Nephron progenitor cell (in vitro differentiated cells): ENCODE data around the gene ATP6V0A1.
A peak's percentile ranks its signal among the peaks of the same experiment; 100 is the strongest.
"Not testable (repeated sequence)": the region's sequence is repeated elsewhere in the genome, so short reads cannot be mapped to it uniquely, and the experiment has no call there.

Source experiments
- DNase-seq: peaks from one replicate; pipeline ENCODE4 v3.0.0; 2021
- H3K27ac Mint-ChIP-seq: 2 replicates; pipeline ENCODE4 v1.8.0; 2021; ENCODE audit warnings: mild to moderate bottlenecking, moderate library complexity, mixed read lengths
- H3K27me3 Mint-ChIP-seq: 2 replicates; pipeline ENCODE4 v1.8.0; 2021; ENCODE audit warnings: mild to moderate bottlenecking, low read depth, mixed read lengths; ENCODE audit not compliant: poor library complexity
- H3K36me3 Mint-ChIP-seq: 2 replicates; pipeline ENCODE4 v1.8.0; 2021; ENCODE audit warnings: low read depth, mixed read lengths
- H3K4me1 Mint-ChIP-seq: 2 replicates; pipeline ENCODE4 v1.8.0; 2021; ENCODE audit warnings: mixed read lengths
- H3K4me3 Mint-ChIP-seq: 2 replicates; pipeline ENCODE4 v1.8.0; 2021; ENCODE audit warnings: mild to moderate bottlenecking, moderate library complexity, mixed read lengths
- H3K9me3 Mint-ChIP-seq: 2 replicates; pipeline ENCODE4 v1.8.0; 2021; ENCODE audit warnings: mild to moderate bottlenecking, moderate library complexity, mixed read lengths
- CTCF ChIP-seq: fragments of 200-600 bp; sonication (generic); IDR thresholded peaks from 2 replicates; pipeline ENCODE4 v1.5.0; 2021; ENCODE audit warnings: antibody characterized with exemption

Gene ATP6V0A1

GRCh38 chr17:42543190-42544079, 84.8 kb downstream of the ATP6V0A1 start:
- Mint-ChIP-seq H3K27me3 (peaks cover 3% of the 10 kb centered on the region), H3K9me3 (no peaks in the 10 kb centered on the region), H3K36me3 (peaks cover 17% of the 10 kb centered on the region), H3K27ac (no peak overlapping the region), H3K4me3 (no peak overlapping the region), H3K4me1 (peaks cover 14% of the 10 kb centered on the region)
- TF ChIP-seq CTCF, result no peak
- DNase-seq, result no peak

GRCh38 chr17:42544874-42545283, 86.2 kb downstream of the ATP6V0A1 start:
- no peaks in the 10 kb centered on the region for H3K9me3 Mint-ChIP-seq
- H3K27ac Mint-ChIP-seq, result peak overlapping the region; percentile 11
- TF ChIP-seq CTCF, result no peak
- DNase-seq, result no peak
- H3K4me3 Mint-ChIP-seq, result no peak overlapping the region
- H3K4me1 Mint-ChIP-seq, result peaks cover 17% of the 10 kb centered on the region
- H3K36me3 Mint-ChIP-seq, result peaks cover 8% of the 10 kb centered on the region
- H3K27me3 Mint-ChIP-seq, result no peaks in the 10 kb centered on the region

- H3K36me3 Mint-ChIP-seq, H3K27me3 Mint-ChIP-seq: not testable (repeated sequence)
Measured at GRCh38 chr17:42545755-42546505, 87.3 kb downstream of the ATP6V0A1 start.

GRCh38 chr17:42547001-42547461, 88.4 kb downstream of the ATP6V0A1 start:
- peaks cover 5% of the 10 kb centered on the region for H3K36me3 Mint-ChIP-seq
- H3K27ac Mint-ChIP-seq, result no peak overlapping the region
- DNase-seq, result no peak
- H3K27me3 Mint-ChIP-seq, result no peaks in the 10 kb centered on the region
- H3K9me3 Mint-ChIP-seq, result no peaks in the 10 kb centered on the region
- TF ChIP-seq CTCF, result no peak
- H3K4me3 Mint-ChIP-seq, result peak overlapping the region; percentile 52
- H3K4me1 Mint-ChIP-seq, result peaks cover 17% of the 10 kb centered on the region

More at GRCh38 chr17:42545755-42546505, 87.3 kb downstream of the ATP6V0A1 start:
- not testable (repeated sequence) for H3K27ac Mint-ChIP-seq, H3K4me3 Mint-ChIP-seq, DNase-seq, H3K9me3 Mint-ChIP-seq
- peaks cover 19% of the 10 kb centered on the region for H3K4me1 Mint-ChIP-seq

GRCh38 chr17:42547698-42548069, 89.0 kb downstream of the ATP6V0A1 start:
- no peak overlapping the region for H3K27ac Mint-ChIP-seq
- H3K4me3 Mint-ChIP-seq, result no peak overlapping the region
- no peak for DNase-seq
- H3K27me3 Mint-ChIP-seq, result no peaks in the 10 kb centered on the region
- no peaks in the 10 kb centered on the region for H3K9me3 Mint-ChIP-seq
- no peak for TF ChIP-seq CTCF
- H3K36me3 Mint-ChIP-seq, result peaks cover 5% of the 10 kb centered on the region
- peaks cover 23% of the 10 kb centered on the region for H3K4me1 Mint-ChIP-seq

- peaks cover 28% of the 10 kb centered on the region for H3K4me1 Mint-ChIP-seq
- TF ChIP-seq CTCF, result peak; percentile 28
- DNase-seq, result peak; percentile 87
- no peak overlapping the region for H3K27ac Mint-ChIP-seq
- no peaks in the 10 kb centered on the region for H3K27me3 Mint-ChIP-seq
- H3K4me3 Mint-ChIP-seq, result peak overlapping the region; percentile 77
- peaks cover 5% of the 10 kb centered on the region for H3K36me3 Mint-ChIP-seq
- H3K9me3 Mint-ChIP-seq, result no peaks in the 10 kb centered on the region
Measured at GRCh38 chr17:42548070-42548837, 89.6 kb downstream of the ATP6V0A1 start.
